C4-2B (cell line): ENCODE data around the gene KCTD18.

Experiments used
- CTCF ChIP-seq: fragments of 450-650 bp; conservative IDR thresholded peaks from 2 replicates; pipeline ENCODE4 v1.5.1; 2017; ENCODE audit warnings: mild to moderate bottlenecking
- ZFX ChIP-seq: fragments of 450-650 bp; IDR thresholded peaks from 2 replicates; pipeline ENCODE4 v1.6.1; 2017

- TF ChIP-seq CTCF (no peak), ZFX (no peak)
Measured at GRCh38 chr2:200515155-200515554, 5.3 kb upstream of the KCTD18 start.
